Measurements from ENCODE around the gene TLK1. TPM values are rescaled to one million over a fixed set of nuclear protein-coding genes. Genes with fewer than 3 reads are reported as not detected.
"Not testable (repeated sequence)": the region's sequence is repeated elsewhere in the genome, so short reads cannot be mapped to it uniquely, and the experiment has no call there.

TLK1 gene
- total and polyA plus RNA-seq, 4 donors = 7.7 to 19.6 (median 15.6) TPM

GRCh38 chr2:171080607-171081006 is 80.1 kb downstream of the TLK1 start:
- Histone ChIP-seq H3K4me1 (ENCODE audit: control insufficient read depth in 4 of 4, insufficient read depth in 4 of 4, low read length in 3 of 4) (peaks cover 0 to 9% (median 2%) of the 10 kb centered on the region in 4 donors), H3K27ac (ENCODE audit: low read depth in 1 of 2, low read length in 2 of 2) (no peak overlapping the region), H3K36me3 (ENCODE audit: control insufficient read depth in 4 of 4, insufficient read depth in 3 of 4, low read depth in 1 of 4, low read length in 3 of 4) (peaks cover 0 to 2% (median 0%) of the 10 kb centered on the region in 4 donors), H3K4me3 (ENCODE audit: low read depth in 1 of 3, low read length in 3 of 3) (no peak overlapping the region), H3K9ac (ENCODE audit: low read depth in 1 of 2, low read length in 2 of 2) (no peak overlapping the region), H3K27me3 (ENCODE audit: control insufficient read depth in 4 of 4, insufficient read depth in 4 of 4, low read length in 3 of 4) (no peaks in the 10 kb centered on the region), H3K9me3 (ENCODE audit: control insufficient read depth in 4 of 4, low read length in 3 of 4) (no peaks in the 10 kb centered on the region)
- 95% methylated on average over 6 of the region's 6 CpGs for WGBS
- TF ChIP-seq ZBTB33 (IDR thresholded peaks at IDR 0.05) (no peak), RAD21 (IDR thresholded peaks at IDR 0.05) (no peak), GABPA (IDR thresholded peaks at IDR 0.05 in 1 of 2, conservative IDR thresholded peaks at IDR 0.05 in 1 of 2) (no peak)
- DNase-seq (ENCODE audit: low spot score) = no peak

- H3K27ac ChIP-seq (ENCODE audit: low read depth in 1 of 2, low read length in 2 of 2); H3K4me3 ChIP-seq (ENCODE audit: low read depth in 1 of 3, low read length in 3 of 3); H3K27me3 ChIP-seq (ENCODE audit: control insufficient read depth in 4 of 4, insufficient read depth in 4 of 4, low read length in 3 of 4); DNase-seq (ENCODE audit: low spot score); H3K9me3 ChIP-seq (ENCODE audit: control insufficient read depth in 4 of 4, low read length in 3 of 4); H3K9ac ChIP-seq (ENCODE audit: low read depth in 1 of 2, low read length in 2 of 2); H3K36me3 ChIP-seq (ENCODE audit: control insufficient read depth in 4 of 4, insufficient read depth in 3 of 4, low read depth in 1 of 4, low read length in 3 of 4); H3K4me1 ChIP-seq (ENCODE audit: control insufficient read depth in 4 of 4, insufficient read depth in 4 of 4, low read length in 3 of 4): not testable (repeated sequence)
- 95% methylated on average over 7 of the region's 7 CpGs for WGBS
Measured at GRCh38 chr2:171076422-171076821, 84.3 kb downstream of the TLK1 start.

GRCh38 chr2:171072164-171072563 is 88.5 kb downstream of the TLK1 start:
- Histone ChIP-seq H3K4me1 (ENCODE audit: control insufficient read depth in 4 of 4, insufficient read depth in 4 of 4, low read length in 3 of 4) (peaks cover 0 to 1% (median 0%) of the 10 kb centered on the region in 4 donors), H3K27ac (ENCODE audit: low read depth in 1 of 2, low read length in 2 of 2) (no peak overlapping the region), H3K9ac (ENCODE audit: low read depth in 1 of 2, low read length in 2 of 2) (no peak overlapping the region), H3K9me3 (ENCODE audit: control insufficient read depth in 4 of 4, low read length in 3 of 4) (no peaks in the 10 kb centered on the region), H3K4me3 (ENCODE audit: low read depth in 1 of 3, low read length in 3 of 3) (no peak overlapping the region), H3K36me3 (ENCODE audit: control insufficient read depth in 4 of 4, insufficient read depth in 3 of 4, low read depth in 1 of 4, low read length in 3 of 4) (peaks cover 0 to 2% (median 0%) of the 10 kb centered on the region in 4 donors), H3K27me3 (ENCODE audit: control insufficient read depth in 4 of 4, insufficient read depth in 4 of 4, low read length in 3 of 4) (no peaks in the 10 kb centered on the region)
- WGBS = 92% methylated on average over 5 of the region's 5 CpGs
- no peak for TF ChIP-seq JUND (IDR thresholded peaks at IDR 0.05)
- no peak for TF ChIP-seq RXRA (IDR thresholded peaks at IDR 0.05)
- no peak for TF ChIP-seq REST (IDR thresholded peaks at IDR 0.05)
- TF ChIP-seq SP1 (IDR thresholded peaks at IDR 0.05) = no peak
- TF ChIP-seq HNF4G (IDR thresholded peaks at IDR 0.05) = no peak
- no peak for TF ChIP-seq ZBTB33 (IDR thresholded peaks at IDR 0.05)
- no peak for DNase-seq (ENCODE audit: low spot score)
